ENCODE data around the gene PHKA2.
"Not testable (repeated sequence)": the region's sequence is repeated elsewhere in the genome, so short reads cannot be mapped to it uniquely, and the experiment has no call there.

PHKA2 gene

DNA sequence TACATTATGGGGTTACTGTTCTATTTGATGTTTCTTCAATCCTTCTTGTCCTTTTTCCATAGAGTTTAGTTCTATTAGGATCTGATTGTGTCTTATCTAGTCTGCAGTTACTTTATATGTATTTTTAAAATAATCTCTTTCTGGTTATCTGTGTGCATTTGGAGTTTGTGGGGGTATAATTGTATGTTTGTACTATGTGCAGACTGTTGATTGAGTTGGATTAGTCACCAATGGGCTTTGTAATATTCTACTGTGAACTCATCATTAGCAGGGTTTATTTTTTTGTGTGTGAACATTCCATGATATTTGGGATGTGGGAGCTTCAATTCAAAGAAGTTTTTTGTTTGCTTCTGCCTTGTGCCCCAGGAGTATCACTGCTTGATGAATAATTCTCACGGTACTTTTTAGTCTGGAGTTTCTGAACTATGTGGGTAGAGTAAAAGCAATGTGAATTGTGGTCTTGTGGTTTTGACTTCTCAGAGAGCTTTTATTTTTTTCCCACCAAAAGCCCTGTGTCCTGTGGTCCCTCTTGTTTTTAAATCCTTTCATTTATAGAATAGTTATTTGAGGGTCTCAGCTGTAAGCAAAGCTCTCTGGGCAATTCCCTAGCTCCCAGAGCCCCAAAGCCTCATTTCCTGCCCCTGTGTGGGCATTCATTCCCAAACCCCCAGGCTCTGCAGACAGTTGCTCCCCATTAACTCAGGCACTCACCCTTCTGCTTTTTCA lies 127.8 kb downstream of the PHKA2 start:
- DNase-seq, result no peak

- DNase-seq, result not testable (repeated sequence)
Observed at GRCh38 chrX:18847901-18848300, 136.0 kb downstream of the PHKA2 start.
